ENCODE measurements around the gene PELI2.

PELI2 gene

GRCh38 chr14:56119201-56119981, 1.2 kb downstream of the PELI2 start:
- peak; percentile 73 for DNase-seq

- DNase-seq: peak; percentile 63
These were observed 2.0 kb downstream of the PELI2 start for GRCh38 chr14:56120091-56120691.

GRCh38 chr14:56121816-56122215, 3.6 kb downstream of the PELI2 start:
- DNase-seq: no peak

GRCh38 chr14:56122301-56122700, 4.1 kb downstream of the PELI2 start:
- no peak for DNase-seq

GRCh38 chr14:56124327-56124726, 6.1 kb downstream of the PELI2 start:
- DNase-seq: peak; percentile 69

- peak; percentile 90 for DNase-seq
These were observed 7.8 kb downstream of the PELI2 start for GRCh38 chr14:56125772-56126636.

- no peak for DNase-seq
These were observed 8.4 kb downstream of the PELI2 start for GRCh38 chr14:56126637-56126913.

- no peak for DNase-seq
These were observed 8.9 kb downstream of the PELI2 start for GRCh38 chr14:56127156-56127555.

GRCh38 chr14:56129092-56129491, 10.9 kb downstream of the PELI2 start:
- DNase-seq: no peak

- no peak for DNase-seq
These were observed 11.7 kb downstream of the PELI2 start for GRCh38 chr14:56129933-56130332.

- DNase-seq: peak; percentile 69
These were observed 13.0 kb downstream of the PELI2 start for GRCh38 chr14:56131004-56131864.

GRCh38 chr14:56131865-56132833, 13.9 kb downstream of the PELI2 start:
- DNase-seq: peak; percentile 40

- peak; percentile 41 for DNase-seq
These were observed 15.3 kb downstream of the PELI2 start for GRCh38 chr14:56133547-56133946.

- DNase-seq: no peak
These were observed 16.8 kb downstream of the PELI2 start for GRCh38 chr14:56135001-56135400.

GRCh38 chr14:56135668-56136067, 17.5 kb downstream of the PELI2 start:
- DNase-seq: no peak

- no peak for DNase-seq
These were observed 18.6 kb downstream of the PELI2 start for GRCh38 chr14:56136571-56137452.

- no peak for DNase-seq
These were observed 19.2 kb downstream of the PELI2 start for GRCh38 chr14:56137453-56137807.

GRCh38 chr14:56137849-56138248, 19.6 kb downstream of the PELI2 start:
- DNase-seq: no peak

GRCh38 chr14:56138928-56139327, 20.7 kb downstream of the PELI2 start:
- no peak for DNase-seq

- no peak for DNase-seq
These were observed 24.1 kb downstream of the PELI2 start for GRCh38 chr14:56142314-56142713.

- no peak for DNase-seq
These were observed 24.8 kb downstream of the PELI2 start for GRCh38 chr14:56143025-56143424.

Measured in DMS53 (cell line).